ENCODE results near the gene CERK. TPM values are rescaled to one million over a fixed set of nuclear protein-coding genes. Genes with fewer than 3 reads are reported as not detected.

CERK gene
- total and polyA plus RNA-seq, 2 of the 13 experiments (the other 11 are each of a cell fraction or from before 2014, with no cell fraction given) = 40.3 to 41.9 TPM

GRCh38 chr22:46738647-46739093, 618 bp upstream of the CERK start (continued):
- no peak; the same call in 1 of the 2 replicates for TF ChIP-seq ZNF574 (CRISPR knock-in tag; IDR thresholded peaks at IDR 0.05)
- TF ChIP-seq PRMT3 (CRISPR knock-in tag; IDR thresholded peaks at IDR 0.05; ENCODE audit: borderline replicate concordance, low read depth) = no peak; the same call in 1 of the 2 replicates
- no peak for TF ChIP-seq SMC3 (IDR thresholded peaks at IDR 0.05; ENCODE audit: low read length)
- no peak for TF ChIP-seq ZNF580 (CRISPR knock-in tag; IDR thresholded peaks at IDR 0.05; ENCODE audit: borderline replicate concordance, low read depth)
- no peak for TF ChIP-seq GATA4 (IDR thresholded peaks at IDR 0.05; ENCODE audit: borderline replicate concordance, low read depth)
- no peak for TF ChIP-seq ZNF652 (CRISPR knock-in tag; IDR thresholded peaks at IDR 0.05; ENCODE audit: borderline replicate concordance, low read depth)
- TF ChIP-seq ZBTB25 (CRISPR knock-in tag; IDR thresholded peaks at IDR 0.05) = peak; percentile 19; the same call in 1 of the 2 replicates
- TF ChIP-seq TFAP4 (IDR thresholded peaks at IDR 0.05; ENCODE audit: borderline replicate concordance, low read depth) = peak; percentile 52; the same call in 1 of the 2 replicates
- TF ChIP-seq SRSF9 (IDR thresholded peaks at IDR 0.05; ENCODE audit: borderline replicate concordance, insufficient read depth, low read depth, low read length, poor library complexity, severe bottlenecking) = no peak
- no peak for TF ChIP-seq ZNF839 (CRISPR knock-in tag; IDR thresholded peaks at IDR 0.05; ENCODE audit: borderline replicate concordance)
- TF ChIP-seq ZBTB14 (CRISPR knock-in tag; IDR thresholded peaks at IDR 0.05) = no peak
- no peak for TF ChIP-seq U2AF2 (IDR thresholded peaks at IDR 0.05; ENCODE audit: low read depth, low read length)
- no peak; the same call in 1 of the 2 replicates for TF ChIP-seq HOXA3 (CRISPR knock-in tag; IDR thresholded peaks at IDR 0.05)
- TF ChIP-seq MAFF (IDR thresholded peaks at IDR 0.05; ENCODE audit: low read depth, low read length) = no peak
- TF ChIP-seq ZNF512B (CRISPR knock-in tag; IDR thresholded peaks at IDR 0.05; ENCODE audit: borderline replicate concordance) = no peak
- TF ChIP-seq MYNN (CRISPR knock-in tag; IDR thresholded peaks at IDR 0.05; ENCODE audit: low read depth) = no peak
- TF ChIP-seq ZNF549 (CRISPR knock-in tag; IDR thresholded peaks at IDR 0.05) = no peak
- TF ChIP-seq ZMYM2 (CRISPR knock-in tag; IDR thresholded peaks at IDR 0.05) = no peak

All from HepG2 (cell line).